Frontal cortex (tissue), 4 donors: ENCODE measurements around the gene CHRM4. TPM values are rescaled to one million over a fixed set of nuclear protein-coding genes. Genes with fewer than 3 reads are reported as not detected.
"Not testable (repeated sequence)": the region's sequence is repeated elsewhere in the genome, so short reads cannot be mapped to it uniquely, and the experiment has no call there.

Experiments used
- DNase-seq, 2 donors: peaks; one replicate each; pipeline ENCODE4 v3.0.0; 2012; ENCODE audit warnings: low spot score in 2 of 2
- FAIRE-seq: peaks from 2 replicates; lab custom pipeline; 2012; peaks lifted over from hg19 to GRCh38; lab: Jason Lieb, UNC
- total RNA-seq: library from RNA; depleted of rRNA; stranded (reverse); fragments of >200 nt; gene quantifications from one replicate; pipeline ENCODE4 v1.2.3, GENCODE V29; 2014
- donor health status: control.
- donor health status: control.
- donor health status: control.

CHRM4 gene
- total RNA-seq, 1 donor from 2014 or later, result 6.1 TPM

DNA sequence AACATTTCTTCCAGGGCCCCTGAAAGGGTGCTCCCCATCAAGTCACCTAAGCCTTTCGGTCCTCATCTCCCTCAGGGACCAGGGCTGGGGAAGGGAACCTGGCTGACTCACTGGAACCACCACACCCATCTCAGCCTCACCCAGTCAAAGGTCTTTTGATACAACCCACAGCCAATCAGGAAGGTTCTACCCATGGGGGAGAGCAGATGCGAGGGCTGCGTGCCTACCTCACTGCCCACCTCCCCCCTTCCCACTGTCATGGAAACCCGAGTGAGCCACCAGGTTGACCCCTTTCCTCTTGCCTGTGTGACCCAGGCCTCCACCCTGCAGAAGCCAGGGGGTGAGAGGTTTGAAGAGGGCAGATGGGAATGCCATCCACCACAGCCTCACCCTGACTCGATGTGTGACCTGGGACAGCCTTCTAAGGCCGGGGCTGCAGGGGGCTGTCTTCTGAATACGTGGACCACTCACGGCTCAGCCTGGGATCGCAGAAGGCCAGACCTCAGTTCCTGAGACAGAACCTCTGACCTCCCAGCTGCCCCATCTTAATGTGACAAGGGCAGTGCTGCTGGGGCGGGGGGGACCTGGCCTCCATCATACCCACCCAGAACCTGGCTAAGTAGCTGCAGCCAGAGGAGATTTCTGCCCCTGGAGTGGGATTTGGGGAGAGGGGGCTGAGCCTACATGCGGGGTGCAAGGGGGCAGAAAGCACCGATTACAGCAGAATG, 7.4 kb downstream of the CHRM4 start:
- FAIRE-seq, result no peak
- no peak for DNase-seq

- no peak for FAIRE-seq
- no peak for DNase-seq
Observed at GRCh38 chr11:46383404-46383758, 8.2 kb downstream of the CHRM4 start.

GRCh38 chr11:46382646-46383403, 8.8 kb downstream of the CHRM4 start:
- peak in 1 of 2 donors; percentile 65 for DNase-seq
- FAIRE-seq, result no peak

GRCh38 chr11:46381819-46382645, 9.5 kb downstream of the CHRM4 start:
- FAIRE-seq (no peak), DNase-seq (no peak)

- DNase-seq, result peak; percentile 71 to 80
- no peak for FAIRE-seq
Observed at GRCh38 chr11:46381048-46381818, 10.3 kb downstream of the CHRM4 start, which contains the start of gene MDK. TSS of gene MDK (plus strand) at chr11:46381669. CDS start at chr11:46382058, 389 bp downstream.

DNA sequence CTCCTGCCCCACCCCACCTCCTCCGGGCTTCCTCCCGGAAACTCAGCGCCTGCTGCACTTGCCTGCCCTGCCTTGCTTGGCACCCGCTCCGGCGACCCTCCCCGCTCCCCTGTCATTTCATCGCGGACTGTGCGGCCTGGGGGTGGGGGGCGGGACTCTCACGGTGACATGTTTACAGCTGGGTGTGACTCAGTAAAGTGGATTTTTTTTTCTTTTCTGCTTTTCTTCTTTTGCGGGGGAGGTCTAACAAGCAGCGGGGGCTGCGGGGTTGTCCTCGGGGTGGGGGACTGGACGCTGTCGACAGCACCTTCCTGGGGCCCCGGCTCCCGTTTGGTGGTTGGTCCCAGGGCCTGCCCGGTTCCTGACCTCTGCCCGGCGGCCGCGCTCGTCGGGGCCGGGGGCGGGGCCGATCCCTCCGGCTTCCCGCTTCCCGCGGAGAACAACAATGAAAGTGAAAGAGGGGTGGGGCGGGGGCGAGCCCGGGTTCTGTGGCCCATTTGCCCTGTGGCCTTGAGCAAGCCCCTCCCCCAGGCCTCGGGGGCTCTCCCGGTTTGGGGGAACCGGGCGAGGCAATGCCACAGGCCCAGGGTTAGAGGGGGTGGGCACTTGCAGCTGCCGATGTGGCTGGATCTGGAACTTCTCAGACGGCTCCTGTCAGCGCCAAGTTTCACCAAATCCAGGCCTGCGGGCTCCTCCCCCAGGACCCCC, 11.1 kb downstream of the CHRM4 start:
- FAIRE-seq, result no peak
- DNase-seq, result peak; percentile 75 to 79

GRCh38 chr11:46379482-46380293, 11.9 kb downstream of the CHRM4 start:
- FAIRE-seq, DNase-seq: not testable (repeated sequence)

- FAIRE-seq (no peak), DNase-seq (no peak)
Observed at GRCh38 chr11:46378811-46379481, 12.6 kb downstream of the CHRM4 start.

- FAIRE-seq, result no peak
- DNase-seq, result no peak
Observed at GRCh38 chr11:46378296-46378695, 13.3 kb downstream of the CHRM4 start.

DNA sequence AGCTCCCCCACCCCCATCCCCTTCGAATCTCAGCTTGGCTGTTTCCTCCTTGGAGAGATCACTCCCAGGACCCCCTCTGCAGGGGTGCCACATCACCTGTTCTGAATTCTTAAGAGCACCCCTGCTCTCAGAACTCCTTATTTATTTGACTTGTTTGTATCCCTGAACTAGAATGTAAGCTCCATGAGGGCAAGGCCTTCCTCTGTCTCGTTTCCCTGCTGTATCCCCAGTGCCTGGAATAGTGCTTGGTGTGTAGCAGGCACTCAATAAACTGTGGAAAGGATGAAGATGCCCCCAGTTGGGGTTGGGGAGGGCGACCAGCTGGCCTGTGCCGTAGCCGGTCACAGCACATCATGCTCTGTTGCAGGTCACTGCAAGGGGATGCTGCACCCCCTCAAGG, 13.7 kb downstream of the CHRM4 start:
- FAIRE-seq, result no peak
- no peak for DNase-seq

DNA sequence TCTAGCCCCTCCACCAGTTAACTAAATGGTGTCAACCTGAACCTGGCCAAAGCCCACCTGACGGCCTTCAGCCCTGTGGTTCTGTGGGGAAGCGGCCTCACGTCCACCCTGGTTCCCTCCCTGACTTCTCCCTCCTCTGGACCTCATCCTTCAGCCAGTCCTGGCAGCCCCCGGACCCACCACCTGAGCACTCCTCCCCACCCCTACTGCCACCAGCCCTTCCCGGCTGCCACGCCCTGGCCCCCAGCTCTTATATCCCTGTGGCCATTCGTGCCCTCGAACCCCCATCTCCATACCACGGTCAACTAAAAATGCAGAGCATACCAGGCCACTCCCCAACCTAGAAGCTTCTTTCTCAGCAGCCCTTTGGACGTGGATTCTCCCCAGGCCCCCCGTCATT, 14.3 kb downstream of the CHRM4 start:
- FAIRE-seq (no peak), DNase-seq (no peak)

DNA sequence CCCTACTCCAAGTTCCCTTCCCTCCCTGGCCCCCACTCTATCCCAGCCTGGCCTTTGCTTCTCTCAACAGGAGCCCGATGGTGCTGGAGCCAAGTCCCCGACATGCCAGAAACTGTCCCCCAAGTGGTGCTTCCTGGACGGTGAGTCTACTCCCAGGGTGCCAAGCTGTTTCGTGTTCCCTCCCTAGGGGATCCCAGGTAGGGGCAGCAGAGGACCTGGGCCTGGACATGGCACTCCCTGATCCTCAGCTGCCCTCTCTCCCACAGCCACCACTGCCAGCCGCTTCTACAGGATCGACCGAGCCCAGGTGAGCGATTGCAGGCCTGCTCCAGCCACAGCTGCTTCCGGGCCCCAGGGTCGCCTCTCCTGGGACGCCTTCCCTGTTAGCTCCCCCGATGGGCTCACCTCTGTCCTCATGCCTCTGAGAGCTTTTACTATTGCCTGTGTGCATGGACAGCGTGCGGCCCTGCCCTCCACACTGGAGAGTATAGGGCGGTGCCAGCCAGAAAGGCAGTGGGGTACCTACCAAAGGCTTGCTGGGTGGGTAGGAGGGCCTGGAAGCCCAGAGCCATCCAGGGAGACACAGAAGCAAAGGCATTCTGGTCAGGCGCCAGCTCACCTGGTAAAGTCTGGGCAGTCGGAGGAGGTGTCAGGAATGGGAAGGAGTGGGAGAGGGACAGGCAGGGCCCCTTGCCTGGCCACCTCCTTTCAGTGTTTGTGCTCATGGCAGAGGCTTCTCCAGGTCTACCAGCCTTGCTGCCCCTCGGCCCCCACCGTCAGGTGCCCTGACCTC, 15.1 kb downstream of the CHRM4 start:
- DNase-seq, result no peak
- no peak for FAIRE-seq

GRCh38 chr11:46375392-46376101, 16.0 kb downstream of the CHRM4 start:
- DNase-seq, result no peak
- FAIRE-seq, result no peak

- FAIRE-seq, result no peak
Observed at GRCh38 chr11:46374815-46375214, 16.8 kb downstream of the CHRM4 start.

DNA sequence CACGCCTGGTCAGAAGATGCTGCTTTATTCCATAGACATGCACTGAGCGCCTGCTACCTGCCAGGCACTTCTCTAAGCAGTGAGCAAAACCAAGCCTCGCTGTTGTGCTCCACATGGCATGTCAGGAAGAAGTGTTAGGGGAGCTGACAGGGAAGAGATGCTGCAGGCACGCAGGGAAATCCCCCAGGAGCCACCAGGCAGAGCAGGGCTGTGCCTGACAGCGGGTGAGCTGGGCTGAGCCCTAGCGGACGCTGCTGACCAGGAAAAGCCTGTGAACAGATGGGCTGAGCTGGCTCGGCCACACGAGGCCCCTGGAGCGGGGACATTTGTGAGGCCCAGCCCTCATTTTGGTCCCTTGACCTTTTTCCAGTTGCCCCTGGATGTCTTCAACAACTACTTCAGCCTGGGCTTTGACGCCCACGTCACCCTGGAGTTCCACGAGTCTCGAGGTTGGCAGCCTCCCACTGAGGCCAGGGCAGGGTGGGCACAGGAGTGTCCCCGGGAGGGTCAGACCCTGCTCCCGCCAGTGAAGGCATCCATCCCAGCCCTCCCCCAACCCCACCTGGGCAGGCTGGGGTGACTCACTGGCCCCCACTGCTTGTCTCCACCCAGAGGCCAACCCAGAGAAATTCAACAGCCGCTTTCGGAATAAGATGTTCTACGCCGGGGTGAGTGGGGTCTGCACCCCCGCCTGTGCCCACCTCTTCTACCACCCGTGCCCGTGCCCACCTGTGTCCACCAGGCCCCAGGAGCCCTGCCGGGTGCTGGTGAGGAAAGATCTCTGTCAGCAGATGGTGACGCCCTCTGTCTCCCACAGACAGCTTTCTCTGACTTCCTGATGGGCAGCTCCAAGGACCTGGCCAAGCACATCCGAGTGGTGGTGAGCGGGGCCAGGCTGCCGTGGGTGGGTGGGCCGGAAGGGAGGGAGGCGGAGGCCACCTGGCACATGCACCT, 17.5 kb downstream of the CHRM4 start:
- FAIRE-seq (no peak), DNase-seq (no peak)

More at GRCh38 chr11:46374815-46375214, 16.8 kb downstream of the CHRM4 start:
- no peak for DNase-seq
